Mucosa of descending colon (tissue), 3 donors: ENCODE results near the gene DUT. TPM values are rescaled to one million over a fixed set of nuclear protein-coding genes. Genes with fewer than 3 reads are reported as not detected.

ENCODE experiments used
- ATAC-seq: fragments of 200-7000 bp; cut with Tn5 transposase; one replicate; pipeline ENCODE4 v1.9.1; 2020; ENCODE audit warnings: mild to moderate bottlenecking, moderate library complexity
- DNase-seq, 3 donors: peaks; one replicate each; pipeline ENCODE4 v3.0.0-alpha.2; 2020
- H3K36me3 ChIP-seq: fragments of 200-600 bp; one replicate; pipeline ENCODE4 v1.8.0; 2021; ENCODE audit warnings: low read depth, mild to moderate bottlenecking
- H3K4me1 ChIP-seq: fragments of 200-600 bp; one replicate; pipeline ENCODE4 v1.8.0; 2021; ENCODE audit warnings: low read depth, mild to moderate bottlenecking
- H3K4me3 ChIP-seq: fragments of 200-600 bp; one replicate; pipeline ENCODE4 v1.8.0; 2021; ENCODE audit warnings: mild to moderate bottlenecking
- H3K9me3 ChIP-seq: fragments of 200-600 bp; one replicate; pipeline ENCODE4 v1.8.0; 2021; ENCODE audit warnings: mild to moderate bottlenecking
- intact Hi-C, 2 donors: fragments of 100-400 bp; cut with DNase I in 1 of 2; cut with micrococcal nuclease in 1 of 2; formaldehyde crosslinking; loops; one replicate each; pipeline versions ENCODE4 v1.11.0 to v1.11.1; 2022; cut with DNase I, micrococcal nuclease
- total RNA-seq, 3 donors: library from RNA; stranded (reverse); fragmentation: NEBNext Ultra II Directional in 2 of 3; extraction: Animal tissue kit (Norgen Biotek cat#: 25700) in 2 of 3; gene quantifications; one replicate each; pipeline versions ENCODE4 v1.2.1 to v1.2.4, GENCODE V29; 2021 to 2023
- TF ChIP-seq, protein P1 (sequence below): fragments of 200-600 bp; IDR thresholded peaks from one replicate; pipeline ENCODE4 v1.8.0; 2022; ENCODE audit warnings: antibody characterized with exemption, mild to moderate bottlenecking
- donor health status: DM: no; HTN: no; CAD: no; lungs with moderate emphysema.
- donor health status: DM: no; HTN: no; CAD: no.
- donor health status: DM: no; HTN: yes; CAD: no.

Gene DUT
- total RNA-seq, 3 donors from 2014 or later, result 46.3 to 81.6 (median 69.4) TPM

DNA sequence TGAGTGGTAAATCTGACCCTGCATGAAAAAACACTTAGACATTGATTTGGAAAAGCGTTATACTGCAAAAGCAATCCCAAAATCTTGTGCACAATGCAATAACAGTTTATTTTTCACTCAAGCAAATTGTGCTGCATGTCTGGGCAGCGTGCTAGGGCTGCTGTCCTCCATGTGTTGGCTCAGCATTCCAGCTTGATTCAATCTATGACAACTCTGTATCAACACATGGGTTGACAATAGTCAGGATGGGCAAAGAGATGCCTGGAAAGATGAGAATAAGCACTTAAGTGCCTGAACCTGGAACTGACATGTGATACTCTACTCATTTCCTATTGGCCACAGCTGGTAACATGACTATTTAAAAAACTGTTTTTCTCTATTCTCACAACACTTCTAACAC is 51.8 kb downstream of the DUT start:
- TF ChIP-seq, protein P1, sequence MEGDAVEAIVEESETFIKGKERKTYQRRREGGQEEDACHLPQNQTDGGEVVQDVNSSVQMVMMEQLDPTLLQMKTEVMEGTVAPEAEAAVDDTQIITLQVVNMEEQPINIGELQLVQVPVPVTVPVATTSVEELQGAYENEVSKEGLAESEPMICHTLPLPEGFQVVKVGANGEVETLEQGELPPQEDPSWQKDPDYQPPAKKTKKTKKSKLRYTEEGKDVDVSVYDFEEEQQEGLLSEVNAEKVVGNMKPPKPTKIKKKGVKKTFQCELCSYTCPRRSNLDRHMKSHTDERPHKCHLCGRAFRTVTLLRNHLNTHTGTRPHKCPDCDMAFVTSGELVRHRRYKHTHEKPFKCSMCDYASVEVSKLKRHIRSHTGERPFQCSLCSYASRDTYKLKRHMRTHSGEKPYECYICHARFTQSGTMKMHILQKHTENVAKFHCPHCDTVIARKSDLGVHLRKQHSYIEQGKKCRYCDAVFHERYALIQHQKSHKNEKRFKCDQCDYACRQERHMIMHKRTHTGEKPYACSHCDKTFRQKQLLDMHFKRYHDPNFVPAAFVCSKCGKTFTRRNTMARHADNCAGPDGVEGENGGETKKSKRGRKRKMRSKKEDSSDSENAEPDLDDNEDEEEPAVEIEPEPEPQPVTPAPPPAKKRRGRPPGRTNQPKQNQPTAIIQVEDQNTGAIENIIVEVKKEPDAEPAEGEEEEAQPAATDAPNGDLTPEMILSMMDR, result no peak
- ATAC-seq (no peak), DNase-seq (no peak)
- H3K4me3 ChIP-seq, result no peak overlapping the region
- H3K9me3 ChIP-seq, result no peaks in the 10 kb centered on the region
- no peaks in the 10 kb centered on the region for H3K4me1 ChIP-seq
- intact Hi-C loops, result no loop called here
- no peaks in the 10 kb centered on the region for H3K36me3 ChIP-seq

DNA sequence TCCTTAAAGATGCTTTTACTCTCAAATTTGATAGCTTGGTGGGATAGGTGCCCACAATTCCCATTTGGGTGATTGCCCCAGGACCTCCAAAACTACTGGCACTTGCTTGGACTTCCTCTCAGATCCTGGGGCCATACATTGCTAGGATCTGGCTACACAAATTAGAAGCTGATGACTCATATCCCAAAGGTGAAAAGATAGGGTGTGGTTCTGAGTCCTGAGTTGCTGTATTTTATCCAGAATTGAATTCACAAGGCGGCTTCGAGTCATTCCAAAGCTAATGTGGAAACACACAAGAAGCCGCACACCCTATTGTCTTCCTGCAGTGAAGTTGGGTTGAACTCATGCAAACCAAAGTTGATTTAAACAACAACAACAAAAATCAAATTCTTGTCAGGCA is 53.4 kb downstream of the DUT start:
- Histone ChIP-seq H3K4me3 (no peak overlapping the region), H3K9me3 (no peaks in the 10 kb centered on the region), H3K4me1 (no peaks in the 10 kb centered on the region), H3K36me3 (no peaks in the 10 kb centered on the region)
- intact Hi-C loops, result no loop called here
- DNase-seq, result no peak
- TF ChIP-seq, protein P1, result no peak
- no peak for ATAC-seq

DNA sequence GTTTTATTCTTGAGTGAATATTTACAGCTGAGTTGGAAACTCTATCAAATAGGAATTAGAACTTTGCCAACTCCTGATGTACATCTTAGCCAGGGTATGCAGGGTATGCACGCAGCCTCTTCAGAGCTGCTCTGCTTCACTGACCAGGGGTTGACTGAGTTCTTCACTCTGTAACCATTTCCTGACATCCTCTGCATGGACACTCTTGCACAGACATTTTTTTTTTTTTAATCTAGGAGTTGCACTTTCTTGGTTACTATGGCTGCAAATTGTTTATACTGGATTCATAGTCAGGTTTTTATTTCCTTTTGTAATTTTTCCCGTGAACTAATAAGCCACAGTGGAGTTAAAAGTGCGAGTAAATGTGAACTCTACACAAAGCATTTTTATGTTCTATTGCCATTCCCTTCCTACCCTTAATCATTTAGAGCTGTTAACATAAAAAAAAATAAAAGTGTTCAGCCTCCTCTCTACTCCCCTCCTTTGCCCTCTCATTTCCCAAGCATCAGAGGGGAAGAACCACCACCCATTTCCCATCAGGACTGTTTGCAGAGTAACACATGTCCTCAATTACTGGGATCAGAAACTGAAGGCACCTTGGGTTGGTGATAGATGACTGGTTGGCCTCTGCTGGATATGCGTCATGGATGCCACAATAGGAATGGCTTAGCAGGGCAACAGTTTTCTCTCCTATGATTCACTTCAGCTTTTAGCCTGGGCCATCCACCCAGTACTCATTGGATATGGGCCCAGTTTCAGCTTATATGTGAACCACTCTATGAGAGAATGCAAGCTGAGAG is 54.0 kb downstream of the DUT start:
- H3K4me3 ChIP-seq, result no peak overlapping the region
- no peaks in the 10 kb centered on the region for H3K9me3 ChIP-seq
- intact Hi-C loops, result no loop called here
- H3K36me3 ChIP-seq, result no peaks in the 10 kb centered on the region
- ATAC-seq (no peak), DNase-seq (no peak)
- TF ChIP-seq, protein P1, result no peak
- no peaks in the 10 kb centered on the region for H3K4me1 ChIP-seq

DNA sequence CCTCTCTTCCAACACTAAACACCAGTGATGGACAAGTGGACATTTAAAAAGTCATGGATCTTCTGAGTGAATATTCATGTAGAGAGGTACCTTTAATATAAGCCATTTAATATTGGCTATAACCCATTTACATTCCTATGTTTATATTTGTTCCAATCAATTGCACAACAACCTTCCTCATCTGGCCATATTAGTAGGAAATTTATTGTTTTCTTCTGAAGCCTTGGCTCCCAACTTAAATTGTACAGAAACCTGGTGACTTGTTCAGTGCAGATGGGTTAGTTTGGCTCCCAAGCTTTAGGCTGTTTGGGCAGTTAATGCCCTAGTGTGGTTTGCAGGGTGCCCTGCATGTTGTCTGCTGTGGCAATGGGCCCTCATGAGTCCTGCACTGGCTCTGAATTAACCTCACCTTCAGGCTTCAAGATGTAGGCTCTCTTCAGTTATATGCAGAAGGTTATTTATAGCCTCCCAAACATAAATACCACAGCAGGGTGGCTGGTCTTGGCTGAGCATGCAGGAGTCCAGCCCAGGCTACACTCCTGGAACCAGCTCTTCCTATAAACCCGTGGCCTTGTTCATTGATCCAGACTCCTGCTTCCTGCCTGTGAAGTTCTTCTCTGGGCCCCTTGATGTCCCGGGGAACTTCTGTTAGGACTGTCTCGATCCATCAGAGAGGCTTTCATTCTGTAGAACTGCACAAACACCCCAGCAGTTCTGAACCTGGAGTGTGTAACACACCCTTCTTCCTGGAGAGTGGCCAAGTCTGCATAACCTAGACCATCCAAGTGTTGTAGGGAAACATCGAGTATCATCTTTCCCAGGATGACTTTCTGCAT is 57.0 kb downstream of the DUT start:
- intact Hi-C loops, result no loop called here
- peak in 1 of 3 donors; percentile 18 for DNase-seq

DNA sequence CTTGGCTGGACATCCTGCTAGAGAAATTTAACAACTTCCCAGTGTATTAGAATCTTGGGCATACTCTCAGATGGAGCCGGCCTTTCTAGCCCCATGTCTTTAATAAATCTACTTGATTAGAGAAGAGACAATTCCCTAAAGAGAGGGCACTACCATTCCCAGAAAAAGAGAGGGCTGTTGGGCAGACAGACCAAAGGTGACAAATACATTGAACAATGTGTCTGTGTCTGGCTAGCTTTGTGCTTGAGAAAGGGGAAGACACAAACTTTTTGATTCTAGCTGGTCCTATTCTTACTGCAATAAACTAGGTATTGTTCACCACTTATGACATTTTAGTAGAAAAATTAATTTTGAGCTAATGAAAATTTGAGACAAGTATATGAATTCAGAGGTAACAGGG is 57.7 kb downstream of the DUT start:
- ATAC-seq, result no peak
- TF ChIP-seq, protein P1, result no peak

More for the DNA sequence above, 57.0 kb downstream of the DUT start:
- Histone ChIP-seq H3K36me3 (no peaks in the 10 kb centered on the region), H3K4me1 (no peaks in the 10 kb centered on the region), H3K9me3 (no peaks in the 10 kb centered on the region), H3K4me3 (no peak overlapping the region)
- no peak for ATAC-seq
- TF ChIP-seq, protein P1, result no peak

More for the DNA sequence above, 57.7 kb downstream of the DUT start:
- intact Hi-C loops, result no loop called here
- Histone ChIP-seq H3K36me3 (no peaks in the 10 kb centered on the region), H3K4me1 (peaks cover 4% of the 10 kb centered on the region), H3K4me3 (no peak overlapping the region), H3K9me3 (no peaks in the 10 kb centered on the region)
- no peak for DNase-seq
